Astrocyte (in vitro differentiated cells and primary cell): ENCODE measurements around the gene RASGRF2. TPM values are rescaled to one million over a fixed set of nuclear protein-coding genes. Genes with fewer than 3 reads are reported as not detected.

Experiments used
- DNase-seq: peaks from one replicate; pipeline ENCODE4 v3.0.0-alpha.2; 2010; ENCODE audit warnings: low read depth
- FAIRE-seq: peaks from 2 replicates; lab custom pipeline; 2011; peaks lifted over from hg19 to GRCh38; lab: Jason Lieb, UNC
- H2AFZ ChIP-seq: 2 replicates; pipeline ENCODE4 v1.6.0; 2012; ENCODE audit warnings: low read depth, low read length, inconsistent platforms
- H3K27ac ChIP-seq: 2 replicates; pipeline ENCODE4 v1.5.1; 2011; ENCODE audit warnings: low read depth, low read length, inconsistent platforms
- H3K27me3 ChIP-seq: 2 replicates; pipeline ENCODE4 v1.6.0; 2011; ENCODE audit warnings: low read length, inconsistent platforms; ENCODE audit not compliant: insufficient read depth
- H3K36me3 ChIP-seq: 2 replicates; pipeline ENCODE4 v1.5.1; 2011; ENCODE audit warnings: low read length, inconsistent platforms; ENCODE audit not compliant: insufficient read depth
- H3K4me1 ChIP-seq: 2 replicates; pipeline ENCODE4 v1.5.1; 2011; ENCODE audit warnings: low read length, inconsistent platforms; ENCODE audit not compliant: insufficient read depth
- H3K4me2 ChIP-seq: 2 replicates; pipeline ENCODE4 v1.6.0; 2012; ENCODE audit warnings: low read length, inconsistent platforms
- H3K4me3 ChIP-seq: 2 replicates; pipeline ENCODE4 v1.5.1; 2011; ENCODE audit warnings: low read depth, mild to moderate bottlenecking, low read length, inconsistent platforms; ENCODE audit not compliant: insufficient read depth
- H3K79me2 ChIP-seq: 2 replicates; pipeline ENCODE4 v1.6.0; 2012; ENCODE audit warnings: mild to moderate bottlenecking, low read length, inconsistent platforms; ENCODE audit not compliant: insufficient read depth
- H3K9ac ChIP-seq: 2 replicates; pipeline ENCODE4 v1.6.0; 2012; ENCODE audit warnings: mild to moderate bottlenecking, low read length, inconsistent platforms
- H3K9me3 ChIP-seq: 2 replicates; pipeline ENCODE4 v1.5.1; 2012; ENCODE audit warnings: low read depth, mild to moderate bottlenecking, low read length, inconsistent platforms; ENCODE audit not compliant: insufficient read depth
- H4K20me1 ChIP-seq: 2 replicates; pipeline ENCODE4 v1.6.0; 2012; ENCODE audit warnings: low read length, inconsistent platforms; ENCODE audit not compliant: insufficient read depth
- H3K27ac Mint-ChIP-seq: one replicate; pipeline ENCODE4 v1.8.0; 2021; ENCODE audit warnings: mild to moderate bottlenecking, mixed read lengths; ENCODE audit not compliant: unreplicated experiment
- H3K27me3 Mint-ChIP-seq: one replicate; pipeline ENCODE4 v1.8.0; 2021; ENCODE audit warnings: low read depth, mixed read lengths; ENCODE audit not compliant: unreplicated experiment
- H3K36me3 Mint-ChIP-seq: one replicate; pipeline ENCODE4 v1.8.0; 2021; ENCODE audit warnings: low read depth, mixed read lengths; ENCODE audit not compliant: unreplicated experiment
- H3K4me1 Mint-ChIP-seq: one replicate; pipeline ENCODE4 v1.8.0; 2021; ENCODE audit warnings: low read depth, mixed read lengths; ENCODE audit not compliant: unreplicated experiment
- H3K4me3 Mint-ChIP-seq: one replicate; pipeline ENCODE4 v1.8.0; 2021; ENCODE audit warnings: mild to moderate bottlenecking, moderate library complexity, mixed read lengths; ENCODE audit not compliant: unreplicated experiment
- H3K9me3 Mint-ChIP-seq: one replicate; pipeline ENCODE4 v1.8.0; 2021; ENCODE audit warnings: mild to moderate bottlenecking, mixed read lengths; ENCODE audit not compliant: unreplicated experiment
- CTCF ChIP-seq: IDR thresholded peaks from 2 replicates; pipeline ENCODE4 v1.5.1; 2011; ENCODE audit warnings: low read depth, mild to moderate bottlenecking, inconsistent platforms, low read length, moderate library complexity; ENCODE audit not compliant: insufficient read depth
- EZH2 ChIP-seq: IDR thresholded peaks from 2 replicates; pipeline ENCODE4 v1.6.1; 2012; ENCODE audit warnings: mild to moderate bottlenecking, low read length, inconsistent platforms; ENCODE audit not compliant: insufficient read depth
- total RNA-seq: library from RNA; stranded (reverse); gene quantifications from 2 replicates; pipeline ENCODE4 v1.2.1, GENCODE V29; 2021

The RASGRF2 gene
- total RNA-seq, 1 donor from 2014 or later: 8.0 TPM

GRCh38 chr5:81006231-81006630 lies 46.1 kb downstream of the RASGRF2 start:
- no peak for FAIRE-seq
- H3K4me3 ChIP-seq: no peak overlapping the region
- H3K79me2 ChIP-seq: no peaks in the 10 kb centered on the region
- no peak overlapping the region for H2AFZ ChIP-seq
- no peak overlapping the region for H3K27ac ChIP-seq
- no peak overlapping the region for H3K4me2 ChIP-seq
- no peaks in the 10 kb centered on the region for H3K4me1 ChIP-seq
- H3K27me3 ChIP-seq: no peaks in the 10 kb centered on the region
- Mint-ChIP-seq H3K27ac (no peak overlapping the region), H3K27me3 (no peaks in the 10 kb centered on the region), H3K4me1 (no peaks in the 10 kb centered on the region), H3K36me3 (no peaks in the 10 kb centered on the region), H3K4me3 (no peak overlapping the region), H3K9me3 (no peaks in the 10 kb centered on the region)
- no peaks in the 10 kb centered on the region for H3K36me3 ChIP-seq
- TF ChIP-seq EZH2: no peak
- no peak for TF ChIP-seq CTCF
- H3K9ac ChIP-seq: no peak overlapping the region
- H4K20me1 ChIP-seq: no peaks in the 10 kb centered on the region
- DNase-seq: no peak
- no peaks in the 10 kb centered on the region for H3K9me3 ChIP-seq

GRCh38 chr5:81006947-81007636 lies 46.9 kb downstream of the RASGRF2 start:
- Histone ChIP-seq H3K4me1 (no peaks in the 10 kb centered on the region), H3K27me3 (no peaks in the 10 kb centered on the region), H3K9me3 (no peaks in the 10 kb centered on the region), H3K36me3 (no peaks in the 10 kb centered on the region), H3K9ac (no peak overlapping the region), H3K4me3 (no peak overlapping the region), H3K79me2 (no peaks in the 10 kb centered on the region), H3K27ac (no peak overlapping the region), H4K20me1 (no peaks in the 10 kb centered on the region), H3K4me2 (no peak overlapping the region), H2AFZ (no peak overlapping the region)
- Mint-ChIP-seq H3K36me3 (no peaks in the 10 kb centered on the region), H3K27ac (no peak overlapping the region), H3K4me1 (no peaks in the 10 kb centered on the region), H3K4me3 (no peak overlapping the region), H3K9me3 (peaks cover under 1% of the 10 kb centered on the region), H3K27me3 (no peaks in the 10 kb centered on the region)
- TF ChIP-seq CTCF (no peak), EZH2 (no peak)
- FAIRE-seq (no peak), DNase-seq (no peak)

GRCh38 chr5:81007637-81008027 lies 47.5 kb downstream of the RASGRF2 start:
- no peak overlapping the region for H3K4me2 ChIP-seq
- DNase-seq: no peak
- no peak overlapping the region for H2AFZ ChIP-seq
- Mint-ChIP-seq H3K27ac (no peak overlapping the region), H3K4me3 (no peak overlapping the region), H3K9me3 (peaks cover 2% of the 10 kb centered on the region), H3K27me3 (no peaks in the 10 kb centered on the region), H3K36me3 (peaks cover under 1% of the 10 kb centered on the region), H3K4me1 (no peaks in the 10 kb centered on the region)
- no peaks in the 10 kb centered on the region for H3K36me3 ChIP-seq
- H4K20me1 ChIP-seq: no peaks in the 10 kb centered on the region
- TF ChIP-seq EZH2: no peak
- TF ChIP-seq CTCF: no peak
- no peak for FAIRE-seq
- H3K27ac ChIP-seq: no peak overlapping the region
- H3K9ac ChIP-seq: no peak overlapping the region
- H3K4me1 ChIP-seq: no peaks in the 10 kb centered on the region
- H3K27me3 ChIP-seq: no peaks in the 10 kb centered on the region
- no peaks in the 10 kb centered on the region for H3K79me2 ChIP-seq
- no peak overlapping the region for H3K4me3 ChIP-seq
- no peaks in the 10 kb centered on the region for H3K9me3 ChIP-seq
